Measurements from ENCODE around the gene U2AF1L4.

The U2AF1L4 gene

DNA sequence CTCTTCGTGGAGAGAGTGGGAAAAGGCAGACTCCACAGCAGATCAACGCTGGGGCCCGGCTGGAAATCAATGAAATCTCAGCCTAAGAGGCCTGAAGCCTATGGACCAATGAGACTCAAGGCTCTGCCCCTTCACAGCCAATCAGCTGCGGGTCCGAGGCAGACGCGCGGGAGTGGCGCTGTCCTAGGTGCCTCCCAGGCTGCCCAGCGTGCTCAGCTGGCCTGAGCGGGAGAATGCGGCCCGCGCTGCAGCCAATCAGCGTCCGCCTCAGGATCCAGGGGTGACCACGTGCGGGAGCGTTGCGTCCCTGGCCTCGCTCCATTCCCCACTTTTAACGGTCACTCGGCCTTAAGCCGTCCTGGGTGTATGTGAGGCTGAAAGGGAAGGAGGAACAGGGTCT, 41.0 kb downstream of the U2AF1L4 start, which contains the start of gene ZBTB32:
TSS of gene ZBTB32 (plus strand) at position 341 of the 400 bp plus-strand sequence. CDS start 10,069 bp downstream, outside the sequence.
- ChIA-PET POLR2A (no interaction called here), CTCF (interaction anchor here (1.0 to 3.3 kb wide), 4 partner anchors 9 to 12 kb away, joined by 3 to 28 read pairs (median 6); no protein-coding TSS in a partner anchor)
- H3K4me3 ChIP-seq (ENCODE audit: low read depth, low read length), result no peak within 1 kb of the TSS
- no peak for DNase-seq (ENCODE audit: low read depth, low spot score)
- no peak for TF ChIP-seq CTCF (IDR thresholded peaks at IDR 0.05; ENCODE audit: insufficient read depth, low read length, missing control alignments)

- no peak for DNase-seq (ENCODE audit: low read depth, low spot score)
- CTCF ChIA-PET, result interaction anchor here (1.4 to 3.3 kb wide), 4 partner anchors 9 to 13 kb away, joined by 4 to 28 read pairs (median 8); no protein-coding TSS in a partner anchor
- H3K4me3 ChIP-seq (ENCODE audit: low read depth, low read length), result no peak overlapping the region
- no peak for TF ChIP-seq CTCF (IDR thresholded peaks at IDR 0.05; ENCODE audit: insufficient read depth, low read length, missing control alignments)
- POLR2A ChIA-PET, result interaction anchor here (0.6 to 1.5 kb wide), 2 partner anchors 7 to 9 kb away, joined by 3 to 4 read pairs; no protein-coding TSS in a partner anchor
Observed at GRCh38 chr19:35703343-35703742, 41.9 kb downstream of the U2AF1L4 start.

GRCh38 chr19:35702223-35703012, 42.8 kb downstream of the U2AF1L4 start:
- peak overlapping the region; percentile 69 for H3K4me3 ChIP-seq (ENCODE audit: low read depth, low read length)
- no peak for TF ChIP-seq CTCF (IDR thresholded peaks at IDR 0.05; ENCODE audit: insufficient read depth, low read length, missing control alignments)
- POLR2A ChIA-PET, result interaction anchor here (0.6 to 1.5 kb wide), 6 partner anchors 8 to 112 kb away, joined by 3 to 4 read pairs (median 3); partner anchors contain the start of genes COX6B1 and IGFLR1
- CTCF ChIA-PET, result interaction anchor here (0.6 to 3.3 kb wide), 8 partner anchors 8 to 230 kb away, joined by 3 to 28 read pairs (median 4); no protein-coding TSS in a partner anchor
- DNase-seq (ENCODE audit: low read depth, low spot score), result peak; percentile 88

GRCh38 chr19:35696835-35697234, 48.4 kb downstream of the U2AF1L4 start:
- CTCF ChIA-PET, result interaction anchor here (0.6 to 2.7 kb wide), 8 partner anchors 10 to 123 kb away, joined by 3 to 19 read pairs (median 4); no protein-coding TSS in a partner anchor
- POLR2A ChIA-PET, result no interaction called here
- no peak overlapping the region for H3K4me3 ChIP-seq (ENCODE audit: low read depth, low read length)
- DNase-seq (ENCODE audit: low read depth, low spot score), result no peak
- no peak for TF ChIP-seq CTCF (IDR thresholded peaks at IDR 0.05; ENCODE audit: insufficient read depth, low read length, missing control alignments)

GRCh38 chr19:35695895-35696422, 49.3 kb downstream of the U2AF1L4 start:
- POLR2A ChIA-PET, result no interaction called here
- no peak for DNase-seq (ENCODE audit: low read depth, low spot score)
- no peak overlapping the region for H3K4me3 ChIP-seq (ENCODE audit: low read depth, low read length)
- CTCF ChIA-PET, result interaction anchor here (0.6 to 2.7 kb wide), 6 partner anchors 10 to 124 kb away, joined by 3 to 19 read pairs (median 6); no protein-coding TSS in a partner anchor
- no peak for TF ChIP-seq CTCF (IDR thresholded peaks at IDR 0.05; ENCODE audit: insufficient read depth, low read length, missing control alignments)
